ENCODE data around the gene TMEM117.

The TMEM117 gene

GRCh38 chr12:44155358-44155757 lies 319.5 kb downstream of the TMEM117 start:
- no peak for TF ChIP-seq CTCF (IDR thresholded peaks at IDR 0.05)
- Histone ChIP-seq H3K27ac (no peak overlapping the region), H3K9me3 (no peaks in the 10 kb centered on the region), H3K4me3 (ENCODE audit: low read depth in 1 of 2, low read length in 1 of 2) (no peak overlapping the region), H3K36me3 (no peaks in the 10 kb centered on the region), H3K4me1 (ENCODE audit: control insufficient read depth in 1 of 2, insufficient read depth in 1 of 2, low read depth in 1 of 2, low read length in 1 of 2) (no peaks in the 10 kb centered on the region), H3K27me3 (no peaks in the 10 kb centered on the region)

- no peaks in the 10 kb centered on the region for H3K9me3 ChIP-seq
- H3K4me3 ChIP-seq (ENCODE audit: low read depth in 1 of 2, low read length in 1 of 2), result no peak overlapping the region
- no peak for TF ChIP-seq CTCF (IDR thresholded peaks at IDR 0.05)
- H3K27ac ChIP-seq, result no peak overlapping the region
- H3K4me1 ChIP-seq (ENCODE audit: control insufficient read depth in 1 of 2, insufficient read depth in 1 of 2, low read depth in 1 of 2, low read length in 1 of 2), result no peaks in the 10 kb centered on the region
- no peaks in the 10 kb centered on the region for H3K27me3 ChIP-seq
- H3K36me3 ChIP-seq, result no peaks in the 10 kb centered on the region
Measured at GRCh38 chr12:44157359-44157758, 321.5 kb downstream of the TMEM117 start.

GRCh38 chr12:44158746-44159145 lies 322.9 kb downstream of the TMEM117 start:
- TF ChIP-seq CTCF (IDR thresholded peaks at IDR 0.05), result no peak
- H3K4me1 ChIP-seq (ENCODE audit: control insufficient read depth in 1 of 2, insufficient read depth in 1 of 2, low read depth in 1 of 2, low read length in 1 of 2), result no peaks in the 10 kb centered on the region
- no peaks in the 10 kb centered on the region for H3K36me3 ChIP-seq
- no peak overlapping the region for H3K4me3 ChIP-seq (ENCODE audit: low read depth in 1 of 2, low read length in 1 of 2)
- H3K27ac ChIP-seq, result no peak overlapping the region
- H3K9me3 ChIP-seq, result no peaks in the 10 kb centered on the region
- no peaks in the 10 kb centered on the region for H3K27me3 ChIP-seq

- no peak overlapping the region for H3K27ac ChIP-seq
- no peaks in the 10 kb centered on the region for H3K9me3 ChIP-seq
- H3K36me3 ChIP-seq, result no peaks in the 10 kb centered on the region
- H3K27me3 ChIP-seq, result no peaks in the 10 kb centered on the region
- no peaks in the 10 kb centered on the region for H3K4me1 ChIP-seq (ENCODE audit: control insufficient read depth in 1 of 2, insufficient read depth in 1 of 2, low read depth in 1 of 2, low read length in 1 of 2)
- no peak for TF ChIP-seq CTCF (IDR thresholded peaks at IDR 0.05)
- H3K4me3 ChIP-seq (ENCODE audit: low read depth in 1 of 2, low read length in 1 of 2), result no peak overlapping the region
Measured at GRCh38 chr12:44159216-44159615, 323.3 kb downstream of the TMEM117 start.

- no peaks in the 10 kb centered on the region for H3K4me1 ChIP-seq (ENCODE audit: control insufficient read depth in 1 of 2, insufficient read depth in 1 of 2, low read depth in 1 of 2, low read length in 1 of 2)
- TF ChIP-seq CTCF (IDR thresholded peaks at IDR 0.05), result no peak
- H3K27ac ChIP-seq, result no peak overlapping the region
- H3K27me3 ChIP-seq, result no peaks in the 10 kb centered on the region
- H3K36me3 ChIP-seq, result no peaks in the 10 kb centered on the region
- H3K4me3 ChIP-seq (ENCODE audit: low read depth in 1 of 2, low read length in 1 of 2), result no peak overlapping the region
- no peaks in the 10 kb centered on the region for H3K9me3 ChIP-seq
Measured at GRCh38 chr12:44159862-44160261, 324.0 kb downstream of the TMEM117 start.

GRCh38 chr12:44162961-44163360 lies 327.1 kb downstream of the TMEM117 start:
- Histone ChIP-seq H3K4me3 (ENCODE audit: low read depth in 1 of 2, low read length in 1 of 2) (no peak overlapping the region), H3K4me1 (ENCODE audit: control insufficient read depth in 1 of 2, insufficient read depth in 1 of 2, low read depth in 1 of 2, low read length in 1 of 2) (no peaks in the 10 kb centered on the region), H3K9me3 (no peaks in the 10 kb centered on the region), H3K27me3 (no peaks in the 10 kb centered on the region), H3K27ac (no peak overlapping the region), H3K36me3 (no peaks in the 10 kb centered on the region)
- no peak for TF ChIP-seq CTCF (IDR thresholded peaks at IDR 0.05)
